HG02852 (cell line): ENCODE data around the gene S1PR1.
"Not testable (repeated sequence)": the region's sequence is repeated elsewhere in the genome, so short reads cannot be mapped to it uniquely, and the experiment has no call there.

ENCODE experiments used
- ATAC-seq: cut with Tn5 transposase; IDR thresholded peaks from one replicate; pipeline ENCODE4 v1.9.1; 2021; ENCODE audit warnings: mild to moderate bottlenecking, moderate library complexity; ENCODE audit not compliant: unreplicated experiment

S1PR1 gene

DNA sequence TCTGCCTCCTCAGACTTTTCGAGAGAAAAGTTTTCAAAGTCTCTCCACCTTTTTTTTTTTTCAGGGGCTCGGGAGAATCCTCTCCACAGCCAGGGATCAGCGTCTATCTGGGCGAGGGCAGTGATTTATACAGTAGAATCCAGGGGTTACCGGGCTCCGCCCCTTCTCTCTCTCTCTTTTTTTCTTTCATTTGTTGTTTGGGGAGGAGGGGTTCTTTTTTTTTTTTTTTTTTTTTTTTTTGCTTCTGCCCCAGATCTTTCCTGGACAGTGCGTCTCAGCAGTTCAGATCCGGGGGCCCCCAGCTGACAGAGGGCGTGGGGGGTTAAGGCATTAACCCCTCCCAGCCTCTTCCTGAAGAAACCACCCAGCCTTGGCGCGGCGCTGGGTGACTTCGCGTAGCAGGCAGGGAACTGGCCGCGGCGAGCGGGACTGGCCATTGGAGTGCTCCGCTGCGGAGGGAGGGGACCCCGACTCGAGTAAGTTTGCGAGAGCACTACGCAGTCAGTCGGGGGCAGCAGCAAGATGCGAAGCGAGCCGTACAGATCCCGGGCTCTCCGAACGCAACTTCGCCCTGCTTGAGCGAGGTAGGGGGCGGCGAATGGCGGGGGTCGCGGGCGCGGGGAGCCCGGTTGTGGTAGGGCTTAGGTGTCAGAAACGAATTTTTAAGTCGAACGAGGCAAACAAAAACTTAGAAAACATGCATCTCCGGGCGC lies at the start of gene S1PR1:
S1PR1 (plus strand) TSS at position 504 of the 713 bp plus-strand sequence. CDS start 1,966 bp downstream, outside the sequence.
- peak; percentile 26 for ATAC-seq

DNA sequence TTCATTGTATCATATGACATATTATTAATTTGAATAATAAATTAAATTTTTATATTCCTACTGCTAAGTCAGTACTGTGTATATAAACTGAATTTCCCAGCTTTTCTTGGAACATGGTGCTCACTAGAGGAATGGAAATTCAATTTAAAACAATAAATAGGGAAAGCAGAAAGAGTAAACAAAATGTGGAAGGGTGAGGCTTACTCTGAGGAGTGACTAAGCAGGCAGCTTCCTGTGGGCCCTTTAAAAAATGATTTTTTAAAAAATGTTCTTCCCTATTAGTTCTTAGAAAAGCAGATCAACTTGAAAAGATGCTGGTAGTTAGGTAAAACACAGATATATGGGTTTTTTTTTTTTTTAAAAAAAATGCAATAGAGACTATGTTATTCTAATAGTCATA lies 49.5 kb upstream of the S1PR1 start:
- no peak for ATAC-seq

DNA sequence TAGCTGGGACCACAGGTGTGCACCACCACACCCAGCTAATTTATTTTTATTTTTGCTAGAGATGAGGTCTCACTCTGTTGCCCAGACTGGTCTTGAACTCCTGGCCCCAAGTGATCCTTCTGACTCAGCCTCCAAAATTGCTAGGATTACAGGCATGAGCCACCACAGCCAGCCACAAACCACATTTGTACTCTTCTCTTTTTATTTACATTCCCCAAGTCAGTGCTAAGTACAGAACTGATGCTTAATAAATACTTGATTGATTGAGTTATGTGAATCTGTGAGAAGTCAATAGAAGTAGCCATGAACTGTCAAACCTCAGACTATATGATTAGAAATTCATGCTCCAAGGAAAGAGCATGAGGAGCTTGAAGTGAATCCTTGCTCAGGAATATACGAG lies 48.5 kb upstream of the S1PR1 start:
- ATAC-seq = no peak

DNA sequence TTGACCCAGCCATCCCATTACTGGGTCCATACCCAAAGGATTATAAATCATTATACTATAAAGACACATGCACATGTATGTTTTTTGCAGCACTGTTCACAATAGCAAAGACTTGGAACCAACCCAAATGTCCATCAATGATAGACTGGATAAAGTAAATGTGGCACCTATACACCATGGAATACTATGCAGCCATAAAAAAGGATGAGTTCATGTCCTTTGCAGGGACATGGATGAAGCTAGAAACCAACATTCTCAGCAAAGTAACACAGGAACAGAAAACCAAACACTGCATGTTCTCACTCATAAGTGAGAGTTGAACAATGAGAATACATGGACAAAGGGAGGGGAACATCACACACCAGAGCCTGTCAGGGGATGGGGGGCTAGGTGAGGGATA lies 47.9 kb upstream of the S1PR1 start:
- not testable (repeated sequence) for ATAC-seq

DNA sequence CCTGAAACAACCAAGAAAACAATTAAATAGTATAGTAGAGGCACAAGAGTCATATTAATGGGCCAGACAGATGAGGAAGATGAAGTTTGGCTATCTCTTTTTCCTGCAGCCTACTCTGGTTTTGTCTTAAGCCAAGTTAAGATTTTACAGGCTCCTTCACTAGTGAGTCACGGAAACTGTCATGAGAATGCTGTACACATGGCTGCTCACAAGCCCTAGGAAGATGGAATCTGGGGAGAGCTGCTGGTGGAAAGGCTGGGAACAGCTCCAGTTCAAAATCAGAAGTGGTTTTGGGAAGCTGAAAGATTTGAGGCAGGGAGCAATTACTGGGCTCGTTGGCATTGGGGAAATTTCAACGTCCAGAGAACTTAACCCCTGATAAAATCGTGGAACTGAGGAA lies 46.4 kb upstream of the S1PR1 start:
- ATAC-seq = no peak

DNA sequence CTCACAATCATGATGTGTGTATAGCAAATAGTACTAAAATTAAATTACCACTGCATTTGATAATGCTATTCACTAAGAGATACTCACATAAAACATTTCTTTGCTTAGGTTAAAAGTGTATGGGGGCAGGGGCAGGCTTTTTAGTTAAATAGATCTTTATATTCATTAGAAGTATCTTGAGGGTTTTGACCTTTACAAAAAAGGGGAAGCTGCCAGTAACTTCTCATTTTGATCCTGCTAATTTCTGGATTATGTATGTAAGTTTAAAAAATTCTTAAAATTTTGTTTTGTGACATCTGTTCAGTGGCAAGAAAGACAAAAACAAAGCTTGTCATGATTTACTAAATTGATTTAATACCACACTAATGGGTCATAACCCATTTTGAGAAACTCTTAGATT lies 45.8 kb upstream of the S1PR1 start:
- ATAC-seq = no peak

DNA sequence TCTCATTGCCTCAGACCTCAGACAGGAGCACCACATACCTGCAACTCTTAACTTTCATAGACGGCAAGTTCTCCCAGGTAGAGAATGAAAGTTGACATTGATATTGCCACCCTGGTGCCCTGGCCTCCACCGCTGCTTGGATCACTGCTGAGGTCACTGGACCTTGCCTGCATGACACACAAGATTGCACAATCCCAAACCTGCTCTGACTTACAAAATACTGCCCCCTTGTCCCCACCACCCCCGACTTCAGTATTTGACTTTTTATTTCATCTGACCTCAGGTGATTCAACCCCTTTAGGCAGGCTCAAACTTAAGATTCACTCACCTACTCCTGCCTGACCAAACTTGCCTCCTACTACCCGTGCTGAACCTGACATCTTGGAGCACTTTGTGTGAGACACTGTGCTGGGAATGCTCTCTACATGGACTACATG lies 43.1 kb upstream of the S1PR1 start:
- no peak for ATAC-seq

DNA sequence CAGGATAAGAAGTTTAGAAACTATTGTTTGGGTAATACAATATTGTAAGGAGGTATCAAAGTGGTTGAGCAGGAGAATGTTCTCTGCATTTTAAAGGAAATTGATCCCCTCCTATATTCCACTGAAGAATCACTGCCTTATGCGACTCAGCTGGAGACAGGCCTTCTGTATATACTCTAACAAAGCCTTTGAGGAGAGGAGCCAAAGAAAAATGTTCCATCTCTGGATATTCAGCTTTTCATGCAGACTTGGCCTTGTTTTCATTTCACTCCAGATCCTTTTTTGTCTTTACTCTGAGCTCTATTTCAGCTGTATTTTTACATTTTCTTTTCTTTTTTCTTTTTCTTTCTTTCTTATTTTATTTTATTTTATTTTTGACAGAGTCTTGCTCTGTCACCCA lies 42.1 kb upstream of the S1PR1 start:
- no peak for ATAC-seq

DNA sequence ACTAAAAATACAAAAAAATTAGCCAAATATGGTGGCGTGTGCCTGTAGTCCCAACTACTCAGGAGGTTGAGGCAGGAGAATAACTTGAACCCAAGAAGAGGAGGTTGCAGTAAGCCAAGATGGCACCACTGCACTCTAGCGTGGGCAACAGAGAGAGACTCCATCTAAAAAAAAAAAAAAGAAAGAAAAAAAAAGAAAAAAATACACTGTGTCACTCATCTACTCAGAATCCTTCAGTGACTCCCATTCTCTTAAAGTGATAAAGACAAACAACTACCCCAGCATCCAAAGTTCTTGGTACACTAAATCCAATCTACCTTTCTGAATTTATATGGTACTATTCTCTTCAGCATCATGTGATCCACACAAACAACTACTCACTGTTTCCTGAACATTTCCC lies 40.2 kb upstream of the S1PR1 start:
- ATAC-seq = no peak

DNA sequence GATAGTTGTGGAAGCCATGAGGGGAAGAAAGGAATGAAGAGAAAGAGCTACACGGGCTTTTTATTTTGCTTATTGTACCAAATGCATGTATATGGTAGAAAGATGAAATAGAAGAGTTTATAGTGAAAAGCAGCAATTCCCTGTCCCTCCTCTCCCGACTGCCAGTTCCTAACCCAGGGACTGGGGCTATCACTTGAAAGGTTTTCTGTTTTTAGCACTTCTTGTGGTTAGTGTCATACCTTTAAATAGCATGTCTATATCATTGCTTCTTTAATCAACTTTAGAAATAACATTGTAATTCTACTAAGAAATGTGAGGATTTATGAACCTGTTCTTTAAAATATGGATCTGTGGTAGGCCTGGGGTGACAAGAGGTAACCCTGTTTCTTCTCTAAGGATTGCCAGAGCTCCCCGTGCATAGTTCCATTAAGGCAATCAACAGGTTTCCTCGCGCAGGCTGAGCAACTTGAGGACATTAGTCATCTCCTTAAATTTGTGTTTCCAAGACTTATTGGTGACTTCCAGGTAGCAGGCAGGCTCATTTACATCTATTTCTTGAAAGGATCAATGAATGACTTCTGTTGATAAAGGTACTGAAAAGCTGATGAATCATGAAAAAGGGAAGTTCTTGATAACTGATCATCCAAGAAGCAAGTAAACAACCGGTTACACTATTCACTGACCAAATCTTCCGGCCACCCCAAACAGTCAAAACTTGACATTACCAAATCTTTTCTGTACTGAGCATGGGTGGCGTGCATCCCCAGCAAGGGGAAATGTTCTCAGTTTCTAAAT lies 37.8 kb upstream of the S1PR1 start:
- ATAC-seq = peak; percentile 99

DNA sequence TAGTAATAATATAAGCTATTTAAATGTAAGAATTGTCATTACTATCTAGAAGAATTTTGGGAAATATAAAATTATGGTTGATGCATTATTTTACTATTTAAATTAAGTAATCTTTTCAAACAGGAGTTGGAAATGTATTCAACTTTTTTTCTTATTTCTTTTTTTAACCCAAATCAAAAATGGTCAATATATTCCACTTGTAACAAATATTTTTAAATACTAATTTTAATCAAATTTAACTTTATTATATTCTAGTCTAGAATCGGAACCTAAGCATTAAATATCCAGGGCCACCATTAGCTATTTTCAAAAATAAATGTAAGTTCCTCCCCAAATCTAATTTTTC lies 37.2 kb upstream of the S1PR1 start:
- no peak for ATAC-seq

DNA sequence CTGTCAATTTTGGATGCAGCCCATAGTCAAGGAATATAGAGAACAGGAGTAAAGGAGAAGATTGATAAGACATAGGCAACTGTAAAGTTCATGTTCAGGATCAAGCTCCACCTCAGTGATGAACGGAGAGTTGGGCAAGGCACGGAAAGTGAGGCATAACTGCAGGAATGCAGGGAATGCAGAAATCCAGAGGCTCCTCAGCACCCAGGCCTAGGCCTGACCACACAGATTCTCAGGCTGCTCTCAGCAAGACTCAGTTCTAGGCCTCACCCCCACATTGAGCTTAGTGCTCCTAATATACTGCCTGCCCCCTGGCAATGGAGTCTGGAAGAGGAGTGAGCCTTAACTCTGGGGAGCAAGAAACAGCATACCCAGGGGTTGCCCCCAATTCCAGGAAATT lies 36.3 kb upstream of the S1PR1 start:
- ATAC-seq = no peak

DNA sequence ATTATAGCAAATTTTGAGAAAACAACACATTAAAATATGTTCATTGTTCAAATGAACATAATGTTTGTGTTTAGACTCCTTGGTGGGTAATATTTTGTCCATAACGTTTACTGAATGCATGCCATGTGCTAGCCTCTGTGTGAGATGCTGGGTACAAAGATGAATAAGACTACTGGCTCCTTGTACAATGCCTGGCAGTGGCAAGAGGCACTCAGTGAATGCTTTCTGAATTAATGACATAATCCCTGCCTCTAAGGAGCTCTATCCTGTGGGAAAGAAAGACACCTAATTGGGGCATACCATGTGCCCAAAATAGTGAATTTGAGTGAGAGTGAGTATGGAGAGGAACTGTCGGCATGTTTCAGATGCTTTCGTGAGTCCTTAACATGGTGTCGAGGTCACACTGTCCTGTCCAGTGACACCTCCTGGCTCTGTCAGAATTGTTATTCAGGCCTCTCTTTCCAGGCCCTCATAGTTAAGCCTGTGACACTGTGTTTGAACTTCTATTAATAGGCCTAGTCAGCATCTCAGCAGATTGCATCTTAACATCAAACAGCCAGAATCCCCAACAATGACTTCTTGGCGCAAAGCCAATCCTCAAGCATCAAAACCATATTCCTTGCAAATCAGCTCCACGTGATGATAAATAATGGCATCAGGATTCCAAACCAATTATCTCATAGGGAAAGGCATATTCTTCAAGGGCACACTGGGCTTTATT lies 32.8 kb upstream of the S1PR1 start:
- ATAC-seq = no peak

DNA sequence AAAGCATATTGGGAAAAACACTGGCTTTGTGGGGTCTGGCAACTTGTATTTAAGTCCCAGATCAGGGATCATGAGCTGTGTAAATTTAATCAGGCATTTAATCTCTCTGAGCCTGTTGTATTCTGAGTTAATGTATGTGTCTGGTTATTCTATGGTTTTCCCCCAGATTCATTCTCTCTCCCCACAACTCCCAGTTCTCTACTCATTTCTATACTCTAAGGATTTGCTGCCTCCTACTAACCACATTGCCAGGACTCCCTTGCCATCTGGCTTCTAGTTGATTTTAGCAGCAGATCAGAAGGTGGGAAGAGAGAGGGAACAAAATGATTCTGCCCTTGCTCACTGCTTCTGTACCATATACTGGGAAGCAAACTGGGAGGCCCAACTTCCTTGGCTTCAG lies 31.4 kb upstream of the S1PR1 start:
- no peak for ATAC-seq

DNA sequence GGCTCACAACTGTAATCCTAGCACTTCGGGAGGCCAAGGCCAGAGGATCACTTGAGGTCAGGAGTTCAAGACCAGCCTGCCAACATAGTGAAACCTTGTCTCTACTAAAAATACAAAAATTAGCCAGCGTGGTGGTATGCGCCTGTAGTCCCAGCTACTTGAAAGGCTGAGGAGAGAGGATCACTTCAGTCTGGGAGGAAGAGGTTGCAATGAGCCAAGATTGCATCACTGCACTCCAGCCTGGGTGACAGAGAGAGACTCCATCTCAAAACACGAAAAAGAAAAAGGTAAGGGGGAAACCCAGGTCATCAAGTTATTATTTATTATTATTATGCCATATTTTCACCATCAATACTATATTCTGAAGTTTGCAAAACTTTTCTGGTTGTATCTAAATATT lies 30.7 kb upstream of the S1PR1 start:
- ATAC-seq = not testable (repeated sequence)

DNA sequence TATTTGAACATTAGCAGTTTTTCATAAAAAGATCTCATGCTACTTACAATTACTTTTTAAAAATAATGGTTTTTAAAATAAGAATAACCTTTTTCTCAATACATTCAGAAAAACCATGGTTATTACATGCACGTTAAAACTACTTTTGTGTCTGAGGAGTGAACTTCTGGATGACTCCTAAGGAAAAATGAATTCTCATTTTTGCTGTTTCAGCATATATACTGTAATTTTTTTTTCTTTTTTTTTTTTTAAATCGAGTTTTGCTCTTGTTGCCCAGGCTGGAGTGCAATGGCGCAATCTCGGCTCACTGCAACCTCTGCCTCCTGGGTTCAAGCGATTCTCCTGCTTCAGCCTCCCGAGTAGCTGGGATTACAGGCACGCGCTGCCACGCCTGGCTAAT lies 29.5 kb upstream of the S1PR1 start:
- not testable (repeated sequence) for ATAC-seq

DNA sequence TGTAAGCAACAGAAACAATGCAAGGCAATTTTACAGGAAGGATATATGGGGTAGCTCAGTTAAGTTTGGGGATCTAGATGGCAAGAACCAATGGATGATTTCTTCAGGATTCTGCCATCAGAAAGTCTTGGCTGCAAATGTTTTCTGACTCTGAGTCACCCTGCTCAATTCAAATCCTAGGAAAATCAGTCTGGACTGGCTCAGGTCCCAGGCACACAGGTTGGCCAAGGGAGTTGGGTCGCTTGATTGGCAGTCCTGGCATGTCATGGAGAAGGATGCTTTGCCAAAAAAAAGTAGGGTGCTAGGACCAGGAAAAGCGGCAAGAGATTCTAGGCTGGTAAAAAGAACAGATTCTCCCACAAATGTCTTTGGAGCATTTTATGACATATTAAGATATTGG lies 28.9 kb upstream of the S1PR1 start:
- ATAC-seq = no peak

DNA sequence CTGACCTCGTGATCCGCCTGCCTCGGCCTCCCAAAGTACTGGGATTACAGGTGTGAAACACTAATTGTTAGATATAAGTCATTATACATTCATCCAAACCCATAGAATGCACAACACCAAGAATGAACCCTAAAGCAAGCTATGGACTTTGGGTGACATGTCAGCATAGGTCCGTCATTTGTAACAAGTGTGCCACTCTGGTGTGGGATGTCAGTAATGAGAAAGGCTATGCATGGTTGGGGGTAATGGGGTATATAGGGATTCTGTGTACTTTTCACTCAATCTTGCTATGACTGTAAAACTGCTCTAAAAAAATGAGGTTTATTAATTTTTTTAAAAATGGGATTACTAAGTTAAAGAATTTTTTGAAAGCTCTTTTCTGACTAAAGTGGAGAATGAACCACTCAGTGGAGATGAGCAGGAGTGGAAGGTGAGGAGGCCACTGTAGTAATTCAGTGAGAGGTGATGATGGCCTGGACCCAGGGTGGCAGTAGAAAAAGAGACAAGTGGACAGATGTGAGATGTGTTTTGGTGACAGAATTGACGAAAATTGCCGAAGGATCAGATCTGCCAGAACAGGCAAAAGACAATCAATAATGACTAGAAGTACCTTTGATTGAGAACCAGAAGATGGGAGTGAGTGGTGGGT lies 21.3 kb upstream of the S1PR1 start:
- no peak for ATAC-seq

DNA sequence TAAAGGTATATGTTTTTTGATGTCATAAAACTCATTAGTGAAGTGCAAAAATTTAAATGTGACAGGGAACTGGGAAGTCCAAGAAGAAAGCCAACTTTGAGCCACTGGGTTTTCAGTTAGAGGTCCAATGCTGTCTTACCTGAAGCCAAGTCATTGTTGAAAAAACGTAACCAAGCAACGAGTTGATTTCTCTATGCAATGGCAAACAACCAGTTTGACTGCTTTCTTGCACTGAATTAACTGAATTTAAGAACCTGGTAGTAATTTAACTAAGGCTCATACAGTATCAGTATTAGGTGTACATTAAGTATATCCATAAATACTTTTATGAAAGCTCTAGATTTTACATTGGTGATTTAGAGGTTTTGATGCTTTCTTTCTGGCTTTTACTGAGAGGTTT lies 20.2 kb upstream of the S1PR1 start:
- ATAC-seq = no peak

DNA sequence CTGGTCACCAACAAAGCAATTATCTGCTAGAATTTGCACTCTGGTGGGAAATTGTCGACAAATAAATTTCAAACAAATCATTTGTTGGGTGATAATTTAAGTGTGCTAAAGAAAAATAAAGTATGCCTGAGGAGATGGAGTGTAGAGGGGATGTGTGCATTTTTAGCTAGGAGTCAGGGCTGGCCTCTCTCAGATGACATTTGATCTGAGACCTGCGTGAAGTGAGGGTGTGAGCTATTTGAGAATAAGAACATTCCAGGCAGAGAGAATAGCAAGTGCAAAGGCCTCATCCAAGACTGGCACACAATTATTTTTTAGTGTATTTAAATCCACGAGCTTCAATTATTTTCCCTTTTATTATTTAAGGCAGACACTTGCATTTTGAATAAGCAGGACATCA lies 19.7 kb upstream of the S1PR1 start:
- no peak for ATAC-seq

DNA sequence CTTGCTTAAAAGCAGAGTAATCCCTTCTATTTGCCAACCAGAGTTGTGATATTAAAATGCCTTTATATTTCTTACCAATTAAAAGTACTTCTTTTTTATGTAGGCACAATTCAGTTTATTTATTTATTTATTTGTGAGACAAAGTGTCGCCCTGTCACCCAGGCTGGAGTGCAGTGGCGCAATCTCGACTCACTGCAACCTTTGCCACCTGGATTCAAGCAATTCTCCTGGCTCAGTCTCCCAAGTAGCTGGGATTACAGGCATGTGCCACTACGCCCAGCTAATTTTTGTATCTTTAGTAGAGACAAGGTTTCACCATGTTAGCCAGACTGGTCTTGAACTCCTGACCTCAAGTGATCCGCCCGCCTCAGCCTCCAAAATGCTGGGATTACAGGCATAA lies 17.9 kb upstream of the S1PR1 start:
- ATAC-seq = not testable (repeated sequence)
